Panc1 (cell line): ENCODE results near the gene PRRX2. TPM values are rescaled to one million over a fixed set of nuclear protein-coding genes. Genes with fewer than 3 reads are reported as not detected.

ENCODE experiments used
- ATAC-seq: fragments of 200-7000 bp; cut with Tn5 transposase; 2 replicates; pipeline ENCODE4 v1.9.1; 2020; ENCODE audit warnings: mild to moderate bottlenecking, moderate library complexity
- BruUV-seq: library from RNA; stranded (reverse); fragments of 400-500 nt; replicated peaks from 2 replicates; lab custom pipeline; 2021; lab: Mats Ljungman, UMichigan
- CTCF ChIA-PET: fragments of 300-600 bp; sonication (Branson Sonifier 250); formaldehyde crosslinking; loops from one replicate; lab custom pipeline; 2022; ENCODE audit warnings: antibody characterized with exemption; lab: Charles Lee
- POLR2A ChIA-PET: fragments of 300-600 bp; sonication (Branson Sonifier 250); formaldehyde crosslinking; loops from one replicate; lab custom pipeline; 2022; ENCODE audit warnings: antibody characterized with exemption; lab: Charles Lee
- DNase-seq: peaks from one replicate; pipeline ENCODE4 v3.0.0-alpha.2; 2010; ENCODE audit warnings: low read depth, low spot score
- H3K27ac ChIP-seq: 2 replicates; pipeline ENCODE4 v1.5.1; 2011; ENCODE audit warnings: mild to moderate bottlenecking, low read length, inconsistent platforms
- H3K27me3 ChIP-seq: fragments of 200-500 bp; sonication (Bioruptor generic); 2 replicates; pipeline ENCODE4 v1.6.0; 2014; ENCODE audit warnings: low read length, inconsistent platforms; ENCODE audit not compliant: control insufficient read depth, insufficient read depth
- H3K36me3 ChIP-seq: fragments of 200-500 bp; sonication (Bioruptor generic); 2 replicates; pipeline ENCODE4 v1.5.1; 2014; ENCODE audit warnings: inconsistent platforms, mild to moderate bottlenecking, low read length, moderate library complexity; ENCODE audit not compliant: control insufficient read depth, insufficient read depth
- H3K4me1 ChIP-seq: 2 replicates; pipeline ENCODE4 v1.5.1; 2011; ENCODE audit warnings: inconsistent platforms, mild to moderate bottlenecking, low read length, moderate library complexity; ENCODE audit not compliant: control insufficient read depth, insufficient read depth
- H3K4me3 ChIP-seq, 2 experiments: 2 replicates each; pipeline ENCODE4 v1.5.1; 2011 to 2012; ENCODE audit warnings: low read depth in 2 of 2, low read length in 2 of 2, mild to moderate bottlenecking in 2 of 2, inconsistent platforms in 1 of 2, moderate library complexity in 1 of 2
- H3K9me3 ChIP-seq: fragments of 200-500 bp; sonication (Bioruptor generic); 2 replicates; pipeline ENCODE4 v1.5.1; 2014; ENCODE audit warnings: low read depth, mild to moderate bottlenecking, inconsistent platforms, low read length, moderate library complexity; ENCODE audit not compliant: control insufficient read depth, insufficient read depth
- POLR2AphosphoS5 ChIP-seq: IDR thresholded peaks from 2 replicates; pipeline ENCODE4 v1.6.1; 2012; ENCODE audit warnings: mild to moderate bottlenecking, low read depth, low read length, moderate library complexity
- SIN3A ChIP-seq: IDR thresholded peaks from 2 replicates; pipeline ENCODE4 v1.6.1; 2012; ENCODE audit warnings: low read depth, mild to moderate bottlenecking, low read length, moderate library complexity, borderline replicate concordance; ENCODE audit not compliant: insufficient read depth
- TCF7L2 ChIP-seq: IDR thresholded peaks from 2 replicates; pipeline ENCODE4 v1.6.1; 2011; ENCODE audit warnings: mild to moderate bottlenecking, low read depth, low read length, inconsistent platforms
- in situ Hi-C: cut with HindIII; loops from 2 replicates; pipeline ENCODE4 v1.10.0; 2016; ENCODE audit warnings: low sequenced_read_pairs, low pct_unique_long_range_greater_than_20kb
- intact Hi-C: fragments of 100-400 bp; cut with micrococcal nuclease; formaldehyde crosslinking; loops from one replicate; pipeline ENCODE4 v1.10.0; 2022; ENCODE audit not compliant: unreplicated experiment
- total RNA-seq: library from RNA; stranded (reverse); gene quantifications from one replicate; pipeline ENCODE4 v1.2.1, GENCODE V29; 2021; ENCODE audit not compliant: unreplicated experiment
- TF ChIP-seq, protein P1 (sequence below): fragments of 450-650 bp; IDR thresholded peaks from 2 replicates; pipeline ENCODE4 v1.5.1; 2017; ENCODE audit warnings: mild to moderate bottlenecking
- TF ChIP-seq, protein P2 (sequence below), 2 experiments: IDR thresholded peaks; 2 replicates each; pipeline ENCODE4 v1.6.1; 2011 to 2012; ENCODE audit warnings: low read depth in 2 of 2, control low read depth in 1 of 2, low read length in 1 of 2, mild to moderate bottlenecking in 1 of 2, moderate library complexity in 1 of 2; ENCODE audit not compliant: insufficient read depth in 1 of 2

Gene PRRX2
- total RNA-seq, 1 experiment from 2014 or later: 6.3 TPM

DNA sequence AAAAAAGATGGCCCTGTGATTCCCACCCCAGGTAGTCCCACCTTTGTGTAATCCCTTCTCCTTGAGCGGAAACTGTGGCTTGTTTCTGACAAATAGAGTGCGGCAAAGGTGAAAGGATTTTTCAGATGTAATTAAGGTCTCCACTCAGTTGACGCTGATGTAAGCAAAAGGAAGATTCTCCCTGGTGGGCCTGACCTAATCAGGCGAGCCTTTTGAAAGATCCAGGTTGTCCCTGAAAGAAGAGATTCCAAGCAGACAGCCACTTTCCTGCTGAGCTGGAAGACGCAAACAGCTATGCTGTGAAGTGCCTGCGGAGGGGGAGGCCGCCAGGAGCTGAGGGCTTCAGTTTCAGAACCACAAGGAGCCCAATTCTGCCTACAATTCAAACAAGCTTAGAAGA lies 63.3 kb downstream of the PRRX2 start:
- no peak for ATAC-seq
- ChIA-PET CTCF (interaction anchor here (0.6 kb wide), 1 partner anchor 53 kb away, joined by 3 read pairs; no protein-coding TSS in a partner anchor), POLR2A (no interaction called here)
- Histone ChIP-seq H3K27ac (no peak overlapping the region), H3K9me3 (no peaks in the 10 kb centered on the region), H3K27me3 (no peaks in the 10 kb centered on the region), H3K4me3 (no peak overlapping the region), H3K36me3 (no peaks in the 10 kb centered on the region), H3K4me1 (no peaks in the 10 kb centered on the region)
- BruUV-seq: no TSS peak
- TF ChIP-seq, protein P1, sequence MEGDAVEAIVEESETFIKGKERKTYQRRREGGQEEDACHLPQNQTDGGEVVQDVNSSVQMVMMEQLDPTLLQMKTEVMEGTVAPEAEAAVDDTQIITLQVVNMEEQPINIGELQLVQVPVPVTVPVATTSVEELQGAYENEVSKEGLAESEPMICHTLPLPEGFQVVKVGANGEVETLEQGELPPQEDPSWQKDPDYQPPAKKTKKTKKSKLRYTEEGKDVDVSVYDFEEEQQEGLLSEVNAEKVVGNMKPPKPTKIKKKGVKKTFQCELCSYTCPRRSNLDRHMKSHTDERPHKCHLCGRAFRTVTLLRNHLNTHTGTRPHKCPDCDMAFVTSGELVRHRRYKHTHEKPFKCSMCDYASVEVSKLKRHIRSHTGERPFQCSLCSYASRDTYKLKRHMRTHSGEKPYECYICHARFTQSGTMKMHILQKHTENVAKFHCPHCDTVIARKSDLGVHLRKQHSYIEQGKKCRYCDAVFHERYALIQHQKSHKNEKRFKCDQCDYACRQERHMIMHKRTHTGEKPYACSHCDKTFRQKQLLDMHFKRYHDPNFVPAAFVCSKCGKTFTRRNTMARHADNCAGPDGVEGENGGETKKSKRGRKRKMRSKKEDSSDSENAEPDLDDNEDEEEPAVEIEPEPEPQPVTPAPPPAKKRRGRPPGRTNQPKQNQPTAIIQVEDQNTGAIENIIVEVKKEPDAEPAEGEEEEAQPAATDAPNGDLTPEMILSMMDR: no peak
- TF ChIP-seq POLR2AphosphoS5: no peak
- no peak for TF ChIP-seq TCF7L2
- TF ChIP-seq SIN3A: no peak
- TF ChIP-seq, protein P2, sequence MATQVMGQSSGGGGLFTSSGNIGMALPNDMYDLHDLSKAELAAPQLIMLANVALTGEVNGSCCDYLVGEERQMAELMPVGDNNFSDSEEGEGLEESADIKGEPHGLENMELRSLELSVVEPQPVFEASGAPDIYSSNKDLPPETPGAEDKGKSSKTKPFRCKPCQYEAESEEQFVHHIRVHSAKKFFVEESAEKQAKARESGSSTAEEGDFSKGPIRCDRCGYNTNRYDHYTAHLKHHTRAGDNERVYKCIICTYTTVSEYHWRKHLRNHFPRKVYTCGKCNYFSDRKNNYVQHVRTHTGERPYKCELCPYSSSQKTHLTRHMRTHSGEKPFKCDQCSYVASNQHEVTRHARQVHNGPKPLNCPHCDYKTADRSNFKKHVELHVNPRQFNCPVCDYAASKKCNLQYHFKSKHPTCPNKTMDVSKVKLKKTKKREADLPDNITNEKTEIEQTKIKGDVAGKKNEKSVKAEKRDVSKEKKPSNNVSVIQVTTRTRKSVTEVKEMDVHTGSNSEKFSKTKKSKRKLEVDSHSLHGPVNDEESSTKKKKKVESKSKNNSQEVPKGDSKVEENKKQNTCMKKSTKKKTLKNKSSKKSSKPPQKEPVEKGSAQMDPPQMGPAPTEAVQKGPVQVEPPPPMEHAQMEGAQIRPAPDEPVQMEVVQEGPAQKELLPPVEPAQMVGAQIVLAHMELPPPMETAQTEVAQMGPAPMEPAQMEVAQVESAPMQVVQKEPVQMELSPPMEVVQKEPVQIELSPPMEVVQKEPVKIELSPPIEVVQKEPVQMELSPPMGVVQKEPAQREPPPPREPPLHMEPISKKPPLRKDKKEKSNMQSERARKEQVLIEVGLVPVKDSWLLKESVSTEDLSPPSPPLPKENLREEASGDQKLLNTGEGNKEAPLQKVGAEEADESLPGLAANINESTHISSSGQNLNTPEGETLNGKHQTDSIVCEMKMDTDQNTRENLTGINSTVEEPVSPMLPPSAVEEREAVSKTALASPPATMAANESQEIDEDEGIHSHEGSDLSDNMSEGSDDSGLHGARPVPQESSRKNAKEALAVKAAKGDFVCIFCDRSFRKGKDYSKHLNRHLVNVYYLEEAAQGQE (IDR thresholded peaks at IDR 0.05; ENCODE audit: insufficient read depth in 1 of 2, low read depth in 2 of 2, low read length in 1 of 2): no peak
- DNase-seq: no peak
- intact Hi-C loops: no loop called here
- in situ Hi-C loops: no loop called here

DNA sequence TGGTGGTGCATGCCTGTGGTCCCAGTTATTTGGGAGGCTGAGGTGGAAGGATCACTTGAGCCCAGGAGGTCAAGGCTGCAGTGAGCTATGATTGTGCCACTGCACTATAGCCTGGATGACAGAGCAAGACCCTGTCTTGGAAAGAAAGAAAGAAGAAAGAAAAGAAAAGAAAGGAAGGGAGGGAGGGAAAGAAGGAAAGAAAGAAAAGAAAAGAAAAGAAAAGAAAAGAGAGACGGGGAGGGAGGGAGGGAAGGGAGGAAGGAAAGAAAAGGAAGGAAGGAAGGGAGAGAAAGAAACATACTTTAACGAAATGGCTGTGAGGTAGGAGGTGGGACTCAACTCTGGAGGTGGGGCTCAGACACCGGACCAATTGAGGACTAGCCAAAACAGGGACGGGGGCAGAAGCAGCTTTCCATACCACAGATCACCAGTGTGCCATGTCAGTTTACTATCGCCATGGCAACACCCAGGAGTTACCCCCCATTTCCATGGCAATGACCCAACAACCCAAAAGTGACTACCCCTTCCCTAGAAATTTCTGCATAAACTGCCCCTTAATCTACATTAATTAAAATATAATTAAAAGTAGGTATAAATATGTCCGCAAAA lies 66.1 kb downstream of the PRRX2 start:
- Histone ChIP-seq H3K27ac (no peak overlapping the region), H3K36me3 (no peaks in the 10 kb centered on the region), H3K4me1 (no peaks in the 10 kb centered on the region), H3K4me3 (no peak overlapping the region), H3K9me3 (no peaks in the 10 kb centered on the region), H3K27me3 (no peaks in the 10 kb centered on the region)
- ATAC-seq: no peak
- no peak for DNase-seq
- in situ Hi-C loops (no loop called here), intact Hi-C loops (no loop called here)
- no TSS peak for BruUV-seq
- CTCF ChIA-PET: no interaction called here
- TF ChIP-seq TCF7L2: no peak
- no peak for TF ChIP-seq SIN3A
- TF ChIP-seq POLR2AphosphoS5: no peak
- TF ChIP-seq, protein P2 (IDR thresholded peaks at IDR 0.05; ENCODE audit: insufficient read depth in 1 of 2, low read depth in 2 of 2, low read length in 1 of 2): no peak
- TF ChIP-seq, protein P1: no peak
- POLR2A ChIA-PET: no interaction called here
